HEK293 (cell line): Measurements from ENCODE around the gene DDX55.

Experiments used
- ATF2 ChIP-seq: fragments of 450-650 bp; formaldehyde crosslinking; IDR thresholded peaks from 2 replicates; pipeline ENCODE4 v1.5.1; 2016; ENCODE audit warnings: missing biosample characterization, missing genetic modification characterization, low read depth
- BCL11B ChIP-seq: fragments of 450-650 bp; formaldehyde crosslinking; IDR thresholded peaks from 2 replicates; pipeline ENCODE4 v1.5.1; 2016; ENCODE audit warnings: low read depth, missing biosample characterization, missing genetic modification characterization
- GLI4 ChIP-seq: fragments of 450-650 bp; formaldehyde crosslinking; IDR thresholded peaks from 2 replicates; pipeline ENCODE4 v1.5.1; 2016; ENCODE audit warnings: missing biosample characterization, missing genetic modification characterization
- GLIS1 ChIP-seq: fragments of 450-650 bp; formaldehyde crosslinking; IDR thresholded peaks from 2 replicates; pipeline ENCODE4 v1.5.1; 2016; ENCODE audit warnings: missing biosample characterization, missing genetic modification characterization
- HIC1 ChIP-seq: fragments of 450-650 bp; formaldehyde crosslinking; IDR thresholded peaks from 2 replicates; pipeline ENCODE4 v1.5.1; 2016; ENCODE audit warnings: missing biosample characterization, missing genetic modification characterization
- HOXA7 ChIP-seq: sonication (generic); formaldehyde crosslinking; IDR thresholded peaks from 2 replicates; pipeline ENCODE4 v1.8.1; 2022; ENCODE audit warnings: missing genetic modification reagents, borderline replicate concordance
- KLF1 ChIP-seq: fragments of 450-650 bp; formaldehyde crosslinking; IDR thresholded peaks from 2 replicates; pipeline ENCODE4 v1.5.1; 2016; ENCODE audit warnings: missing biosample characterization, missing genetic modification characterization
- KLF9 ChIP-seq: fragments of 450-650 bp; formaldehyde crosslinking; IDR thresholded peaks from 2 replicates; pipeline ENCODE4 v1.5.1; 2016; ENCODE audit warnings: missing biosample characterization, missing genetic modification characterization, low read depth
- PRDM2 ChIP-seq: fragments of 450-650 bp; formaldehyde crosslinking; IDR thresholded peaks from 2 replicates; pipeline ENCODE4 v1.5.1; 2016; ENCODE audit warnings: missing biosample characterization, missing genetic modification characterization, borderline replicate concordance
- SCRT1 ChIP-seq: fragments of 450-650 bp; formaldehyde crosslinking; IDR thresholded peaks from 2 replicates; pipeline ENCODE4 v1.5.1; 2016; ENCODE audit warnings: missing biosample characterization, missing genetic modification characterization, borderline replicate concordance
- SP7 ChIP-seq: fragments of 450-650 bp; formaldehyde crosslinking; IDR thresholded peaks from 2 replicates; pipeline ENCODE4 v1.5.1; 2016; ENCODE audit warnings: missing biosample characterization, missing genetic modification characterization
- YY1 ChIP-seq: fragments of 450-650 bp; formaldehyde crosslinking; IDR thresholded peaks from 2 replicates; pipeline ENCODE4 v1.5.1; 2018; ENCODE audit warnings: missing biosample characterization, missing genetic modification characterization
- ZBTB17 ChIP-seq: fragments of 450-650 bp; formaldehyde crosslinking; IDR thresholded peaks from 2 replicates; pipeline ENCODE4 v1.5.1; 2016; ENCODE audit warnings: missing biosample characterization, missing genetic modification characterization
- ZIC2 ChIP-seq: fragments of 450-650 bp; formaldehyde crosslinking; IDR thresholded peaks from 2 replicates; pipeline ENCODE4 v1.5.1; 2016; ENCODE audit warnings: missing biosample characterization, missing genetic modification characterization
- ZNF133 ChIP-seq: fragments of 450-650 bp; formaldehyde crosslinking; IDR thresholded peaks from 2 replicates; pipeline ENCODE4 v1.5.1; 2016; ENCODE audit warnings: missing biosample characterization, missing genetic modification characterization
- ZNF16 ChIP-seq: fragments of 450-650 bp; formaldehyde crosslinking; IDR thresholded peaks from 2 replicates; pipeline ENCODE4 v1.5.1; 2016; ENCODE audit warnings: low read depth, missing biosample characterization, missing genetic modification characterization
- ZNF175 ChIP-seq: fragments of 450-650 bp; formaldehyde crosslinking; IDR thresholded peaks from 2 replicates; pipeline ENCODE4 v1.5.1; 2016; ENCODE audit warnings: missing biosample characterization, missing genetic modification characterization
- ZNF202 ChIP-seq: fragments of 450-650 bp; formaldehyde crosslinking; IDR thresholded peaks from 2 replicates; pipeline ENCODE4 v1.5.1; 2016; ENCODE audit warnings: missing biosample characterization, missing genetic modification characterization, borderline replicate concordance
- ZNF214 ChIP-seq: fragments of 450-650 bp; formaldehyde crosslinking; IDR thresholded peaks from 2 replicates; pipeline ENCODE4 v1.5.1; 2017; ENCODE audit warnings: missing biosample characterization, mild to moderate bottlenecking, missing genetic modification characterization, borderline replicate concordance
- ZNF221 ChIP-seq: fragments of 450-650 bp; formaldehyde crosslinking; IDR thresholded peaks from 2 replicates; pipeline ENCODE4 v1.5.1; 2017; ENCODE audit warnings: missing biosample characterization, missing genetic modification characterization, borderline replicate concordance
- ZNF223 ChIP-seq: fragments of 450-650 bp; formaldehyde crosslinking; IDR thresholded peaks from 2 replicates; pipeline ENCODE4 v1.5.1; 2016; ENCODE audit warnings: missing biosample characterization, missing genetic modification characterization
- ZNF274 ChIP-seq, 2 experiments: fragments of 200-500 bp in 1 of 2; fragments of 450-650 bp in 1 of 2; sonication (Bioruptor generic) in 1 of 2; formaldehyde crosslinking in 1 of 2; IDR thresholded peaks; 2 replicates each; pipeline versions ENCODE4 v1.5.1 to v1.6.1; 2014 to 2016; ENCODE audit warnings: borderline replicate concordance in 1 of 2, inconsistent platforms in 1 of 2, low read length in 1 of 2, missing biosample characterization in 1 of 2, missing genetic modification characterization in 1 of 2
- ZNF335 ChIP-seq: fragments of 450-650 bp; formaldehyde crosslinking; conservative IDR thresholded peaks from 2 replicates; pipeline ENCODE4 v1.5.1; 2016; ENCODE audit warnings: missing biosample characterization, missing genetic modification characterization
- ZNF473 ChIP-seq: fragments of 450-650 bp; formaldehyde crosslinking; IDR thresholded peaks from 2 replicates; pipeline ENCODE4 v1.5.1; 2017; ENCODE audit warnings: missing biosample characterization, missing genetic modification characterization
- ZNF510 ChIP-seq: fragments of 450-650 bp; formaldehyde crosslinking; IDR thresholded peaks from 2 replicates; pipeline ENCODE4 v1.5.1; 2018; ENCODE audit warnings: mild to moderate bottlenecking, missing genetic modification characterization, missing biosample characterization; ENCODE audit not compliant: insufficient replicate concordance
- ZNF514 ChIP-seq: fragments of 450-650 bp; formaldehyde crosslinking; IDR thresholded peaks from 2 replicates; pipeline ENCODE4 v1.5.1; 2016; ENCODE audit warnings: missing biosample characterization, missing genetic modification characterization
- ZNF548 ChIP-seq: fragments of 450-650 bp; formaldehyde crosslinking; IDR thresholded peaks from 2 replicates; pipeline ENCODE4 v1.5.1; 2016; ENCODE audit warnings: missing biosample characterization, missing genetic modification characterization
- ZNF561 ChIP-seq: fragments of 450-650 bp; IDR thresholded peaks from 2 replicates; pipeline ENCODE4 v1.5.1; 2018; ENCODE audit warnings: missing biosample characterization, missing genetic modification characterization, borderline replicate concordance
- ZNF596 ChIP-seq: fragments of 450-650 bp; IDR thresholded peaks from 2 replicates; pipeline ENCODE4 v1.5.0; 2018; ENCODE audit warnings: missing biosample characterization, mild to moderate bottlenecking, missing genetic modification characterization, moderate library complexity
- ZNF776 ChIP-seq: fragments of 450-650 bp; formaldehyde crosslinking; IDR thresholded peaks from 2 replicates; pipeline ENCODE4 v1.5.0; 2017; ENCODE audit warnings: missing biosample characterization, missing genetic modification characterization, borderline replicate concordance
- ZNF785 ChIP-seq: fragments of 450-650 bp; formaldehyde crosslinking; IDR thresholded peaks from 2 replicates; pipeline ENCODE4 v1.5.1; 2016; ENCODE audit warnings: missing biosample characterization, missing genetic modification characterization

DDX55 gene

GRCh38 chr12:123633379-123634141 lies 31.7 kb downstream of the DDX55 start, which contains the start of the genes EIF2B1 and GTF2H3 (continued):
- TF ChIP-seq PRDM2 (no peak), ZBTB17 (tag by site-specific recombination) (peak; percentile 83), ZNF202 (tag by site-specific recombination) (no peak), ZNF221 (tag by site-specific recombination) (no peak), HOXA7 (no peak), ZNF510 (tag by site-specific recombination) (no peak), ZIC2 (peak; percentile 68), ZNF776 (tag by site-specific recombination) (no peak), ZNF214 (tag by site-specific recombination) (no peak), ZNF596 (tag by site-specific recombination) (no peak), ZNF561 (tag by site-specific recombination) (no peak), KLF1 (tag by site-specific recombination) (peak; percentile 21), SP7 (tag by site-specific recombination) (peak; percentile 87), ZNF548 (tag by site-specific recombination) (no peak), ZNF175 (no peak), GLIS1 (tag by site-specific recombination) (peak; percentile 72), ZNF274 (IDR thresholded peaks at IDR 0.05; ENCODE audit: low read length) (no peak), ZNF274 (tag by site-specific recombination; IDR thresholded peaks at IDR 0.05; ENCODE audit: borderline replicate concordance) (no peak), HIC1 (tag by site-specific recombination) (no peak), KLF9 (tag by site-specific recombination) (no peak), ZNF473 (tag by site-specific recombination) (no peak), ZNF133 (tag by site-specific recombination) (no peak), GLI4 (tag by site-specific recombination) (no peak), SCRT1 (tag by site-specific recombination) (peak; percentile 97), ZNF223 (no peak), ZNF514 (tag by site-specific recombination) (no peak), YY1 (tag by site-specific recombination) (no peak; the same call in 1 of the 2 replicates), ZNF785 (tag by site-specific recombination) (no peak), ZNF16 (tag by site-specific recombination) (no peak), ATF2 (tag by site-specific recombination) (no peak), ZNF335 (peak; percentile 94), BCL11B (tag by site-specific recombination) (no peak)
